Mucosa of descending colon (tissue), 3 donors: ENCODE results near the gene NUP155. TPM values are rescaled to one million over a fixed set of nuclear protein-coding genes. Genes with fewer than 3 reads are reported as not detected.

Experiments
- ATAC-seq: fragments of 200-7000 bp; cut with Tn5 transposase; one replicate; pipeline ENCODE4 v1.9.1; 2020; ENCODE audit warnings: mild to moderate bottlenecking, moderate library complexity
- DNase-seq, 3 donors: peaks; one replicate each; pipeline ENCODE4 v3.0.0-alpha.2; 2020
- H3K36me3 ChIP-seq: fragments of 200-600 bp; one replicate; pipeline ENCODE4 v1.8.0; 2021; ENCODE audit warnings: low read depth, mild to moderate bottlenecking
- H3K4me1 ChIP-seq: fragments of 200-600 bp; one replicate; pipeline ENCODE4 v1.8.0; 2021; ENCODE audit warnings: low read depth, mild to moderate bottlenecking
- H3K4me3 ChIP-seq: fragments of 200-600 bp; one replicate; pipeline ENCODE4 v1.8.0; 2021; ENCODE audit warnings: mild to moderate bottlenecking
- H3K9me3 ChIP-seq: fragments of 200-600 bp; one replicate; pipeline ENCODE4 v1.8.0; 2021; ENCODE audit warnings: mild to moderate bottlenecking
- intact Hi-C, 2 donors: fragments of 100-400 bp; cut with DNase I in 1 of 2; cut with micrococcal nuclease in 1 of 2; formaldehyde crosslinking; loops; one replicate each; pipeline versions ENCODE4 v1.11.0 to v1.11.1; 2022; cut with DNase I, micrococcal nuclease
- total RNA-seq, 3 donors: library from RNA; stranded (reverse); fragmentation: NEBNext Ultra II Directional in 2 of 3; extraction: Animal tissue kit (Norgen Biotek cat#: 25700) in 2 of 3; gene quantifications; one replicate each; pipeline versions ENCODE4 v1.2.1 to v1.2.4, GENCODE V29; 2021 to 2023
- TF ChIP-seq, protein P1 (sequence below): fragments of 200-600 bp; IDR thresholded peaks from one replicate; pipeline ENCODE4 v1.8.0; 2022; ENCODE audit warnings: antibody characterized with exemption, mild to moderate bottlenecking
- donor health status: DM: no; HTN: no; CAD: no; lungs with moderate emphysema.
- donor health status: DM: no; HTN: no; CAD: no.
- donor health status: DM: no; HTN: yes; CAD: no.

The NUP155 gene
- total RNA-seq, 3 donors from 2014 or later, result 16.0 to 20.4 (median 19.8) TPM

GRCh38 chr5:37326536-37326935 lies 44.4 kb downstream of the NUP155 start:
- TF ChIP-seq, protein P1, sequence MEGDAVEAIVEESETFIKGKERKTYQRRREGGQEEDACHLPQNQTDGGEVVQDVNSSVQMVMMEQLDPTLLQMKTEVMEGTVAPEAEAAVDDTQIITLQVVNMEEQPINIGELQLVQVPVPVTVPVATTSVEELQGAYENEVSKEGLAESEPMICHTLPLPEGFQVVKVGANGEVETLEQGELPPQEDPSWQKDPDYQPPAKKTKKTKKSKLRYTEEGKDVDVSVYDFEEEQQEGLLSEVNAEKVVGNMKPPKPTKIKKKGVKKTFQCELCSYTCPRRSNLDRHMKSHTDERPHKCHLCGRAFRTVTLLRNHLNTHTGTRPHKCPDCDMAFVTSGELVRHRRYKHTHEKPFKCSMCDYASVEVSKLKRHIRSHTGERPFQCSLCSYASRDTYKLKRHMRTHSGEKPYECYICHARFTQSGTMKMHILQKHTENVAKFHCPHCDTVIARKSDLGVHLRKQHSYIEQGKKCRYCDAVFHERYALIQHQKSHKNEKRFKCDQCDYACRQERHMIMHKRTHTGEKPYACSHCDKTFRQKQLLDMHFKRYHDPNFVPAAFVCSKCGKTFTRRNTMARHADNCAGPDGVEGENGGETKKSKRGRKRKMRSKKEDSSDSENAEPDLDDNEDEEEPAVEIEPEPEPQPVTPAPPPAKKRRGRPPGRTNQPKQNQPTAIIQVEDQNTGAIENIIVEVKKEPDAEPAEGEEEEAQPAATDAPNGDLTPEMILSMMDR, result no peak
- no peak for DNase-seq
- Histone ChIP-seq H3K9me3 (no peaks in the 10 kb centered on the region), H3K36me3 (peaks cover 7% of the 10 kb centered on the region), H3K4me3 (no peak overlapping the region), H3K4me1 (no peaks in the 10 kb centered on the region)
- no peak for ATAC-seq
- intact Hi-C loops, result no loop called here

GRCh38 chr5:37323607-37324006 lies 47.3 kb downstream of the NUP155 start:
- Histone ChIP-seq H3K9me3 (no peaks in the 10 kb centered on the region), H3K4me1 (no peaks in the 10 kb centered on the region), H3K4me3 (no peak overlapping the region), H3K36me3 (peaks cover 7% of the 10 kb centered on the region)
- ATAC-seq (no peak), DNase-seq (no peak)
- TF ChIP-seq, protein P1, result no peak
- intact Hi-C loops, result no loop called here

- no peaks in the 10 kb centered on the region for H3K36me3 ChIP-seq
- H3K4me3 ChIP-seq, result no peak overlapping the region
- intact Hi-C loops, result no loop called here
- DNase-seq, result no peak
- peaks cover 8% of the 10 kb centered on the region for H3K4me1 ChIP-seq
- TF ChIP-seq, protein P1, result no peak
- ATAC-seq, result no peak
- no peaks in the 10 kb centered on the region for H3K9me3 ChIP-seq
Observed at GRCh38 chr5:37319037-37319782, 51.7 kb downstream of the NUP155 start.

DNA sequence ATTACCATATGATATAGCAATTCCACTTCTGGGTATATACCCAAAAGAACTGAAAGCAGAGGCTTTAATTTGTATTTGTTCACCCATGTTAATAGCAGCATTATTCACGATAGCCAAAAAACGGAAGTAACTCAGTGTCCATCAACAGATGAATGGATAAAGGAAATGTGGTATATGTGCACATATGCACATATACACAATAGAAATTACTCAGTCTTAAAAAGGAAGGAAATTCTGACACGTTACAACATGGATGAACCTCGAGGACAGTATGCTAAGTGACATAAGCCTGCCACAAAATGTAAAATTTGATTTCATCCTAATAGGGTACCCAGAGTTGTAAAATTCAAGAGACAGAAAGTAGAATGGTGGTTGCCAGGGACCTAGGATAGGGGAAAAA lies 54.9 kb downstream of the NUP155 start:
- DNase-seq, result no peak
- H3K4me1 ChIP-seq, result peaks cover 8% of the 10 kb centered on the region
- TF ChIP-seq, protein P1, result no peak
- intact Hi-C loops, result no loop called here
- no peak for ATAC-seq
- no peaks in the 10 kb centered on the region for H3K9me3 ChIP-seq
- H3K36me3 ChIP-seq, result no peaks in the 10 kb centered on the region
- no peak overlapping the region for H3K4me3 ChIP-seq

GRCh38 chr5:37310360-37310759 lies 60.5 kb downstream of the NUP155 start:
- TF ChIP-seq, protein P1, result no peak
- Histone ChIP-seq H3K4me3 (no peak overlapping the region), H3K36me3 (no peaks in the 10 kb centered on the region), H3K9me3 (no peaks in the 10 kb centered on the region), H3K4me1 (no peaks in the 10 kb centered on the region)
- intact Hi-C loops, result no loop called here
- no peak for DNase-seq
- no peak for ATAC-seq
